Smooth muscle cell of the brain vasculature (primary cell): ENCODE results near the gene NPDC1.

ENCODE experiments used
- DNase-seq: peaks from one replicate; pipeline ENCODE4 v3.0.0-alpha.2; 2012; ENCODE audit warnings: low read depth, low spot score

The NPDC1 gene

DNA sequence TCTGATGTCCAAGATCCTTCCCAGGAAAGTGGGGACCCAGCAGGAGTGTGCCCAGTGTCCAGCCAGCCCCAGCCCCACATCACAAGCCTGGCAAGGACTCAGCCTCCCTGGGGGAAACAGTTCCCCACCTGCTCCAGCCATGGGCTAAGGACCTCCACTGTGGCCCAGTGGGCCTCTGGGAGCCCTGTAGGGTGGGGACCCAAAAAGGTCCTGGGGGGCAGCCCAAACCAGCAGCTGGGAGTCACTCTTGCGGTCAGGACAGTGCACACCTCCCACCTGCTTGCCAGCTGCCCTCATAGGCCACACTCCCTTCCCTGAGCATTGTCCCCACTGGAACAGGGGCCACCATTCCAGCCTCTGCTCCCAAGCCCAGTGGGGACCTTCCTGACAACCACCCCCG is 19.6 kb downstream of the NPDC1 start:
- no peak for DNase-seq

DNA sequence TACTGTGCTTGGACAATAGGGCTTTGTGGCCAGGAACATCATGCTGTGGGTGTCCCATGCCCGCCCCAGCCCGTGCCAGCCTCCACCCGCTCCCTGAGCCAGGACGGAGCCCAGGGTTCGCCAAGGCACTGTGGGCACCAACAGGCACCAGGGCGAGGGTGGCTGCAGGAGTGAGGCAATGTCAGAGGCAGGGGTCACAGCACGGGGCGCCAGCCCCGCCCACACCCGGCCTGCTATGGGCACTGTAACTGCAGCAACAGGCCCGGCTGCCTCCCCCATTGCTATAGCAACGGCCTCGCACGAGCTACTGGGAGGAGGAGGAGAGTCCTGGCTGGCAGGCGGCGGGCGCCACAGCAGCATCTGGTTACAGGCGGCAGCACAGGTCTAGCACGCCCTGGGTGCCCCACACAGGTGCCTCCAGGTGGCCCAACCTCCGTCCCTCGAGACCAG is 20.4 kb downstream of the NPDC1 start:
- no peak for DNase-seq

DNA sequence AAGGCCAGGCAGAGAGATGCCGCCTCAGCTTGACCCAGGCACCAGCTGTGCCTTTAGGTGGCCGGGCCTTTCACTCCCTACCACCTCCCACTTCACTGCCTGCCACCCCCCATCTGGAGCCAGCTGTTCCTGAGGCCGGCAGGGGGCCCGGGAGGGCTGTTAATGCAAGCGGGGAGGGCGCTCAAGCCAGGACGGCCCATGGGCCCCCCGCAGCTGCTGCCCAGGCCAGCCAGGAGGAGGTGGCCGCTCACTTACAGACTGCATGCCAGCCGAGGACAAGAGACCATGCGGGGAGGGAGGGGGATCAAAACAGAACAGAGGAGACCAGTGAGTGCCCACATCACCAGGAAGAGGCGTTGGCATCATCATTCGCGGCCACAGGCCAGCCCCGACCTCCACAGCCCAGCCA is 22.4 kb downstream of the NPDC1 start:
- DNase-seq: no peak

DNA sequence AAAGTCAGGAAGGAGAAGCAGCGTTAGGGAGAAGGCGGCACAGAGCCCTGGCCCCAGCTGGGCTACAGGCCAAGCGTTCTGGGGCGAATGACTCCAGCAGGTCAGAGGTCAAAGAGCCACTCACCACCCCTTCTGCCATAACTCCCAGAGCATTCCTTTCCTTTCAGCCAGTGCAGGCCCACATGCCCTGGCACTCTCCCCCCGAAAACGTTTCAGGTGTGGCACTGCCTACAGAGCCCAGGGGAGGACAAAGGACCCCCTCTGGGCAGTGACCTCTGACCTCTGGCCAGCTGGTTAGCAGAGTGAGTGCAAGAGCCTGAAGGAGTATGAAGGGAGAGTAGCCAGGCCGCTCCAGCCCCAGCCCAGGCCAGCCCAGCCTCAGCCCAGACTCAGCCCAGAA is 22.8 kb downstream of the NPDC1 start:
- DNase-seq: no peak

DNA sequence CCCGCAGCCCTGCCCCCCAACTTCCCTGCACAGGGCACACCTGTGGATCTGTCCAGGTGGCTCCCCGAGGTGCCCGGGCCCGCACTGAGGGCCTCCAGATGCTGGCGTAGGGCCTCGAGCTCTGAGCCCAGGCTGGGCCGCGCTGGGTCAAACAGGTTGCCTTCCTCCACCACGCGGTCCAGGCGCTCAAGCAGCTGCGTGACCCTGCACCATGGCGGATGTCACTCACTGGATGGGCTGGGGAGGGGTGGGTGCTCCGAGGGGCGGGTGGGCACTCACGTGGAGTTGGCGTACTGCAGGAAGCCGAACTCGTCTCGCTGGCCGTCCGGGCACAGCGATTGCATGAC is 23.3 kb downstream of the NPDC1 start:
- no peak for DNase-seq

DNA sequence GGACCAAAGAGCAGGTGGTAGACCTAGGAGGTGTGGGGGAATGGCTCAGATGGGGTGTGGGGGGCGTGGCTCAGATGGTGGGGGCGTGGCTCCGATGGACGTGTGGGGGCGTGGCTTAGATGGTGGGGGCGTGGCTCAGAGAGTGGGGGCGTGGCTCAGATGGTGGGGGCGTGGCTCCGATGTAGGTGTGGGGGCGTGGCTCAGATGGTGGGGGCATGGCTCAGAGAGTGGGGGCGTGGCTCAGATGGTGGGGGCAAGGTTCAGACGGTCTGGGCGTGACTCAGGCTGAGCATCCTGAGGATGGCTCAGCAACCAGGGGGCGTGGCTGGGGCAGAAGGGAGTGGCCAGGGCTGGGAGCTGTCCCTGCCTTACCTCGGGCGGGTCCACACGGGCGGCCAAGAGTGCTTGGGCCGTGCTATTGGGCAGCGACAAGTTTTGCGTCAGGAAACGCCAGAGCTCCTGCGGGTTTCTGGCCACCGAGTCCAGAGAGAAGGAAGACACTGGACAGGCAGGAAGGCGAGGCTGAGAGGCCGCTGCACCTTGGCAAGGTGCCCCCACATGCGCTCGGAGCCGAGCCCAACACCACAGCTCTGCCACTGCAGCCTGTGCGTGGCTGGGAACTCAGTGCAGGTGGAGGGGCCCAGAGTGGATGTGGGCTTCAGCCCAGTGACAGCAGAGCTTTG is 23.9 kb downstream of the NPDC1 start:
- no peak for DNase-seq

DNA sequence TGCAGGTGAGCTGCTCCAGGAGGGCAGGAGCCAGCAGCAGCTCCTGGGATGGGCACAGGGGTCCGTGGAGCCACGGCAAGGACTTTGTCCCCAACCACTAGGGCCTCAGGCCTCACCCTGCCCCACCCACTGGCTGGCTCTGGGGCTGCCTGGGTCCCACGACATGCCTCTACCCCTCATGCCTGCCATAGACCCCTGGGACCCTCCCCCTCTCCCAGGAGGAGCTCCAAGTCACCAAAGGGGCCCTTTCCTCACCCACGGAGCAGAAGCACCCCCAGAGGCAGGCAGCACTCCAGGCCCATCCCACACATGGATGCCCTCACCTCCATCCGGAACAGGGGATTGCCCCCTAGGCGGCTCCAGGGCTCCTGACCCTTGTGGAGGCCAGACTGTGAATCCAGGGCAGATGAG is 24.4 kb downstream of the NPDC1 start:
- no peak for DNase-seq

DNA sequence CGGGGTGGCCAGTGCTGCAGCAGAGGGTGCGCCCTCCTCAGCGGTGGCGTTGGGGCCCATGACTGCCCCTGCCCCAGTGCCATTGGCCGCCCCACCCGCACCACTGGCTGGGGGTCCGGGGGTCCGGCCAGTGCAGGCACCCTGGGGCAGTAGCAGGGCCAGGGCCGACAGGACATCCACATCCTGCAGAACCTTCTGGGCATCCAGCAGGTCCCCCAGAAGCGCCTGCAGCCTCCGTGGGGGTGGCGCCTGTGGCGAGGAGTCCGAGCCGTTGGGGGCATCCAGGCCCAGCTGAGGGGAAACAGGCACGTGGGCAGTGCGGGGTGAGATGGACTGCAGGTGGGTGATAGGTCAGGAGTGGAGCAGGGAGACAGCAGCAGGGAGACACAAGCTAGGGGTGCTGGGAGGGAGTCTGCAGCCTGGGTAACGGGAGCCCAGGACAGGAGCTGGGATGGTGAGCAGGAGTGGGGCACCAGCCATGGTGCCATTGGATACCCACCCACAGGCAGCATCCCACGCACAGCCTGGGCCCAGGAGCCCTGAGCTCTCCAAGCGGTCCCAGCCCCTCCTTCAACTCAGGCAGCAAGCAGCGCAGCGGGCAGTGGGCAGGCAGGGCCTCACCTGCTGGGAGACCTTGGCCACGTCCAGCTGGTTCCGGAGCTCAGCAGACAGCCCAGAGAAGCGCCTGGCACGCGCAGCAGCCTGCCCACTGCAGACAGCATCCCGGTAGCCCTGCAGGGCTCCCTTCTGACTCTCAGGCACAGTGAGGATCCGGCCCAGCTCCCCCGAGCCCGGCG is 25.0 kb downstream of the NPDC1 start:
- DNase-seq: no peak

DNA sequence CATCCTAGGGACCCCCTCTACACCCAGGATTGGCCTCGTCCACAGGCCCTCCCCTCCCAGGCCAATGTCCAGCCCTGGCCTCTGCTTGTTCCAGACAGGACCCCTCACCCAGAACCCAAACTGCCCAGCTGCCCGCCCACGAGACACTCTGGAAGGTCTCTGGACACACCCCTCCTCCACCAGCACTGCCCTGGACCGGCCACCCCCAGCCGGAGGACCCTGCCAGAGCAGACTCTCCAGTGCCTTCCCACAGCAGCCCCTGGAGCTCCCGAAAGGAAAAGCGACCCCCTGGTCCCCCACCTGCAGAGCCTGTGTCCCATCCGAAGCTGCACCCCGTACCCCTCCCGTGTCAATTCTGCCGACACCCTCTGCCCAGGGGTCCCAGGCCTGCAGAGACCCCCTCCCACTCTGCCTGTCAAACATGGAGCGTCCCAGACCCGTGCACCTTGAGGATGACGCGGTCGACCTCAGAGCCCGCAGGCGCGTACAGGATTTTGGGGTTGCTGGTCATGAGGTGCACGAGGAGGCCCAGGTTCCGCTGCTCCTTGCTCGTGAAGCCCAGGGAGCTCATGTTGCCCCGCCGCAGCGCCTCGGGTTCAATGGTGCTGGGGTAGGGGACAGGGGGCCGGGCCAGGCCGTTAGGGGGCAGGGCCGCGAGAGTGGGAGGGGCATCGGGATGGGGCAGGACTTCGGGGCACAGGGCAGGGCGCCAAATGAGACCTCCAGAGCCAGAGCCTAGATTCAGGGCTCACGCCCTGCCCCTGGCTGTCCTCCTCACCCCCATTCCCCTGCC is 25.9 kb downstream of the NPDC1 start:
- DNase-seq: no peak

DNA sequence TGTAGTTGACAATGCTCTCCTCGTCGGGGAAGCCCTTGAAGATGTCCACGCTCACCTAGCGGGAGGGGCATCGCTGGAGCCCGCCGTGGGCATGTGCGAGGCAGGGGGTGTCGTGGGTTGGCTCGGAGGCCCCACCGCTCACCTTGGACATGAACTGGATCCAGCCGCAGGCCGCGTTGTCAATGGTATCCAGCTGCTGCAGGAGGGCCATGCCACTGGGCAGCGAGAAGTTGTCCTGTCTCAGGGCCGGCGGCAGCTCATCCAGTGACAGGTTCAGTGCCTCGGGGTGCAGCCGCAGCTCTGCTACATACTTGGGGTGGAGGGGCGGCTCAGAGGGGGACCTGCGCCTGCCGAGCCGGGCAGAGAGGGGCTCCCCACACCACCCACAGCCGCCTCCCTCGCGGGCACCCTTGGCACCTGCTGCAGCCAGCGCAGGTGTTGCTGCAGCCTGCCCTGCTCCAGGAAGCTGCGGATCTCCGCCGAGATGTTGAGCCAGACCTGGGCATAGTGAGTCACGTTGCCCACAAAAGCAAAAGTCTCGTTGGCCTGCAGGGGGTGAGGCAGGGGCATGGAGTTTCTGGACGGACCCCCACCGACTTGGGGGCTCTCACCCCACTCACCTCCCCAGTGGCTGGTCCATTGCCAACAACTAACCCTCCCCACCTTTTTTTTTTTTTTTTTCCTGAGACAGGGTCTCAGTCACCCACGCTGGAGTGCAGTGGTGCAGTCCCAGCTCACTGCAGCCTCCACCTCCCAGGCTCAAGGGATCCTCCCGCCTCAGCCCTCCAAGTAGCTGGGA is 27.0 kb downstream of the NPDC1 start:
- no peak for DNase-seq

DNA sequence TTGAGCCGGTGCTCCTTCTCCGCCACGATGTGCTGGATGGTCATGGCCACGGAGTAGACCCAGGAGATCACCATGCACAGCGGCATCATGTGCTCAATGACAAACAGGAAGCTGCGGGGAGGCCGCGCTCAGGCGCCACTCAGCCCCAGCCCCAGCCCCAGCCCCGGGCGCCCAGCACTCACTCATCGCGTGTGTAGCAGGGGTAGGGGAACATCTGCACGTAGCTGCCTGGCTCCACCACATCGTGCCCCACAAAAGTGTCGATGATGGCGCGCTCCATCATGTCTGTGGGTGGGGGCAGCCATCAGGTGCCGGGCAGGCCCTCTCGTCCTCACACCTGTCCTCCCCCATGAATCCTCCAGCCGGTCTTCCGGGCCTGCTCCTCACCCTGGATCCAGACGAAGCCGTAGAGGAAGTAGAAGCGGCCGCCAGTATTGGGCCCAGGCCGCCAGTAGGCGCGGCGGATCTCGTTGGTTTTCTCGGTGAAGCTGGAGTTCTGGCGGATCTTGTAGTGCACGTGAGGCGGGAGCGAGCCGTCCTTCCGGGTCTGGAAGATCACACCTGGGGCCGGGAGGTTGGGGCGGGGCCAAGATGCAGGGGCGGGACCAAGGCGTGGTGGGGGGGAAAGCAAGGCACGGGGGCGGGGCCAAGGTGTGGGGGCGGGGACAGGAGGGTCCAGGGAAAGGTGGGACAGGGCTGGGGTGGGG is 28.0 kb downstream of the NPDC1 start:
- DNase-seq: no peak

DNA sequence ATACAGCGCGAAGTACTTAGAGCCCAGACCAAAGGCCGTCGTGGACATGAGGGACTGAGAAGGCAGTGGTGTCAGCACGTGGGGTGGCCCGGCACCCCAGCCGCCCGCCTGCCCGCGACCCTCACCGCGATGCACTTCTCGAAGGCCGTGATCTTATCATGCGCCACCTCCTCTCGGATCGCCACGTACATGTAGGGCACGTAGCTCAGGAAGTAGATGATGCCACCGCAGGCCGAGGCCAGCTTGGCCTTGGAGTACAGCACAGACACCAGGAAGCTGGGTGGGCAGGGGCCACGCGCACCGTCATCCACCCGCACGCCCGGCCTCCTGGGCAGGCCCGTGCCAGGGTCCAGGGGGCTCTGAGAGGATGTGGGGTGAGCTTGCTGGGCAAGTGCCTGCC is 28.9 kb downstream of the NPDC1 start:
- DNase-seq: no peak

DNA sequence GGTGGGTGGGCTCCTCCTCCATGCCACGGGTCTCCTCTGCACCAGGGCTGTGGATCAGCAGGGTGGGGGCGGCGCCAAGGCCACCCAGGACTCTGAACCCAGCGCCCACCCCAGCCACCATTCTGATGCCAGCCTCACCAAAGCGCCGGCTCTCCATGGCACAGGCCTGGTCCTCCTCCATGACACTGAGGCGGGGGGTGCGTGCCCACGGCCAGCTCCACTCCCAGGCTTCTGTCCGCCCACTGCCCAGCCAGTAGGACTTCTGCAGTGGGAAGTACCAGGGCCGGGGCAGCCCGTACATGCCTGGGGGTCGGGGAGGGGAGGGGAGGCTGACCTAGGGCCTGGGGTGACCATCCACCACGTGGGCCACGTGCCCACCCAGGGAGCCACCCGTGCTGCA is 29.5 kb downstream of the NPDC1 start:
- DNase-seq: no peak

DNA sequence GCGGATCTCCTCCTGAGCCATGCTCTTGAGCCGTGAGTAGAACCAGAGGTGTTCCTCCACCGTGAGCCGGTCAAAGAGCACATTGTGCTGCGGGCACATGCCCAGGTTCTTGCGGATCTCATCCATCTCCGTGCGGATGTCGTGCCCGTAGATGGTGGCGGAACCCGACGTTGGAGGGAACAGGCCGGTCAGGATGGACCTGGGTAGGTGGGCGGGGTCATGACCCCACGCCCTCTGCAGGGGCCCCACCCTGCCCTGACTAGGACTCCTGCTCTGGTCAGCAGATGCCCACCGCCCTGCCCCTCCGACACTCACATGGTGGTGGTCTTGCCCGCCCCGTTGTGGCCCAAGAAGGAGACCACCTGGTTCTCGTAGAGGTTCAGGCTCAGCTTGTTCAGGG is 30.0 kb downstream of the NPDC1 start:
- DNase-seq: no peak

DNA sequence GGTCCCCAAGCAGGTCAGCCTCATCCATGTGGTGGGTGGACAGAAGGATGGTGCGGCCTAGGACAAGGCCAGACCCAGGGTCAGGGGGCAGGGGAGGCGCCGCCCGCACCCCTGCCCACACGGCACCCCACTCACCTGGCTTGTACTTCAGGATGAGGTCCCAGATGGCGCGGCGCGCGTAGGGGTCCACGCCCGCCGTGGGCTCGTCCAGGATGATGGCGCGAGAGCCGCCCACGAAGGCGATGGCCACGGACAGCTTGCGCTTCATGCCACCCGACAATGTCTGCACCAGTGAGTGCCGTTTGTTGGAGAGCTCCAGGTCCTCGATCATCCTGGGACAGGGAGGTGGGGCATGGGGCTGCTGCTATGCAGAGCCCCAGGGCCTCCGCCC is 30.4 kb downstream of the NPDC1 start:
- no peak for DNase-seq

DNA sequence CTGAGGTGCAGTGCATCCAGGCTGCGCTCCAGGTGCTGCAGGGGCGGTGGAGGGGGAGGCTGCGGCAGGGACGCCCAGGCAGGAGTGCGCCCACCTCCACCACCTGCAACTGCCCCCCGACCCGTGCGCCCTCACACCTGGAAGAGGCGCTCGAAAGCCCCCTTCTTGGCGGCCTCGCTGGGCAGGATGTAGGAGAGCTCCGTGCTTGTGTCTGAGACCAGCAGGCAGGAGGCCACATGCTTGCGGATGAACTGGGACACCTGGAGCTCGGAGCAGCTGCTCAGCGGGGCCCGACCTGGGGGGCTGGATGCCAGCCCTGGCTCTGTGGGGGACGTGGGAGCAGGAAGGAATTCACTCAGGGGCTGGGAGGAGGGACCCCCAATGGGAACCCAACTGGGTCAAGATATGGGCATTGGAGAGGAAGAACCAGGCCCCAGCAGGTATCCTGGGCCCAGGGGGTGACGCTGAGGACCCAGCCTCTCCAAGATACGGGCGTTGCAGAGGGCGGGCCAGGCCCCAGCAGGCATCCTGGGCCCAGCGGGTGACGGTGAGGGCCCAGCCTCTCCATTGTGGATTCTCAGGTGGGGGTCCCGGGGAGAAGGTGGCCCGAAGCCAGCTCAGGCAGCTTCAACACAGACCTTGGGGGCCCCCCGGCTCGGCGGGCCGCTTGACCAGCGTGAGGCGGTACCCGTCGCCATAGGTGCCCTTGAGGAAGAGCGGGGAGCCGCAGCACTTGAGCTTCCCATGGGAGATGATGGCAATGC is 31.0 kb downstream of the NPDC1 start:
- no peak for DNase-seq

DNA sequence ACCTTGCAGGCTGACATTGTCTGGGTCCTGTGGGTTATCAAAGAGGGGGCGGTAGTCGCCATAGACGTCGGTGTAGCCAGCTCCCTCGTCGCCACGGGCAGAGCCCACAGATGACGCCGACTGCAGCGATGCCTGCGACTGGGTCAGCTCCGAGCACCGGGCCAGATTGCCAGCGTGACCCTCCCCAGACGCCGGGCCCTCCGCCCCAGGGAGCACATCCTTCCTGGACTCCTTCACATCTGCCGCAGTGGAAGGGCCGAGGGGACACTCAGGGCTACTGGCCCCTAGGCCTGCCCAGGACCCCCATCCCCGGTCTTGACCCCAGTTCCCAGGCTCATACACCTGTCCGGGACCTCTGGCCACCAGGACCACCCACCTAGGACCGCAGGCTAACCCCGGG is 31.8 kb downstream of the NPDC1 start:
- DNase-seq: no peak

DNA sequence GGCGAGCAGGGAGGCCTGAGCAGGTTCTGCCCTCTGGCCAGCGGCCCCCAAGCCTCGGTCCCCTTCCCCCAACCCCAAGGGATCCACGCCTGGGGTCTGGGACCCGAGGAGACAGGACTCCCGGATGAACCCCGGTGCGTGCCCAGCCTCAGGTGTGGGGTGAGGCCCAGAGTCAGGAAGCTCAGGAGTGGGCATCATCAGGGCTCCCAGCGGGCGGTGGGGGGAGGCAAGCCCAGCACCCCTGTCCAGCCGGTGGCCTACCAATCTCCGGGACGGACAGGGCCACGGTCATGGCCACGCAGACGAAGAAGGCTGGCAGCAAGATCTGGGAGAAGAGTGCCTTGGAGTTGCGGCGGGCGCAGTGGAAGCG is 32.4 kb downstream of the NPDC1 start:
- DNase-seq: no peak

DNA sequence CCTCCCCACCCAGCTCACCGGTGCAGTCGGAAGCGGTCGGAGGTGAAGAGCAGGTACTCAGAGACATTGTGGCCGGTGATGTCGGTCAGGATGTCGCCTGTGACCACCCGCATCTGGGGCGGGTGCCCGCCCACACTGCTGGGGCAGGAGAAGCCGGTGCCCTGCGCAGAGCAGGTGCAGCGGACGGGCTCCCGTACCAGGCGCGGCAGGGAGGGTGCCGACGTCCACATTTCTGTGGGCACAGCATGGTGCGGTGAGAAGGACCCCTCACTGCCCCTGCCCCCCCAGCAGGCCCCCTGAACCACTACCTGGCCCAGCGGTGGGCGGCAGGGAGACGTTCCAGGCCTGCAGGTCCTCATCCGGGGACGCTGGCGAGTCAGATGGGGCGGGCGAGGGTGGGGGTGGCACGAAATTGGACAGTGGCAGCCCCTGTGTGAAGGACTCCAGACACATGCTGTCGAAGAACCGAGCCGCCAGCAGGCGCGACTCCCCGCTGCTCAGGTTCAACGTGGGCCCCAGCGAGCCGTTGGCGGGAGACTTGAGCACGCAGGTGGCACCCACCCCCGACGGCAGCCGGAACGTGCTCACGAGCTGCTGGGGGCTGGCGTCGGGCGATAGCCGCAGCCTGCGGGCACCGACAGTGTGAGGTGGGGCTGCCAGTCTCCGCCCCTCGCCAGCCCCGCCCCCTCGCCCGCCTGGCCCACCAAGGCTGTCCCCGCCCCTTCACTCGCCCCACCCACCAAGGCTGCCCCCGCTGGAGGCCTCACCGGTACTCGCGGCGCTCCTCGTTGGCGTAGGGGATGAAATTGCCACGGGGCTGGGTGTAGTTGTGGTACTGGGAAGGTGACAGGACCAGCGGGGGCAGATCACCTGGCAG is 33.0 kb downstream of the NPDC1 start:
- DNase-seq: no peak
